PC-9 (cell line): ENCODE measurements around the gene PCSK9.

Experiments used
- EZH2 ChIP-seq: fragments of 200-600 bp; sonication (generic); IDR thresholded peaks from 2 replicates; pipeline ENCODE4 v1.8.0; 2017; ENCODE audit warnings: antibody characterized with exemption, low read depth
- TF ChIP-seq, protein P1 (sequence below): fragments of 200-600 bp; sonication (generic); conservative IDR thresholded peaks from 2 replicates; pipeline ENCODE4 v1.6.1; 2017; ENCODE audit warnings: mixed run types, antibody characterized with exemption, mild to moderate bottlenecking, moderate library complexity

DNA sequence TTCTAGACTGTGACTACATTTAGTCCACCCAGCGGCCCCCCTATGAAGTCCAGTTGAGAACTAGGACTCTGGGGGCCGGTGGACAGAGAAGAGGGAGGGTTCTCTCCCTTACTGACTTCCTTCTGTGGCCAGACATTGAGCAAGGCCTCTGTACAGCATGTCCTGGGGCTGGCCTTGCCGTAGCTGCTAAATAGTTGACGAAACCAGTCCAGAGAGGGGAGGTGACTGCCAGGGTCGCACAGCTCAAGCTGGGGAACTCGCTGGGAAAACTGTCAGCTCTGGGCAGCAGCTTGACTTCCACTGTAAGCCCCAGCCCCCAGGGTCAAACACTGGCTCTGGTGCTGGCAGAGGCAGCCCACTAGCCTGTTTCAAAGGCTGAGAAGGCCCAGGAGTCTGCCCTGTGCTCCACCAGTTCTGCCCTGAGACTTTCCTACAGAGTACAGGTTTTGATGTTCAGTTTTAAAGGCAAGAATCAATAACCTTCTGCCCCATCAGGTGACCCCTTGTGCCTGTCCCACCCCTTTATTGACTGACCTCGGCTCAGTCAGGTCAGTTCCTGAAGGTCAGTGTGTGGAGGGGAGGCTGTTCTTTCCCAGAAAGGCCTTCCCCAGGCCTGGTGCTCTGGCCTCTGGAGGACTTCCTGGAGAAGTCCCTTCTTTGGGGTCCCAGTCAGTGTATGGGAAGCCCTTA, 14.1 kb downstream of the PCSK9 start:
- TF ChIP-seq, protein P1, sequence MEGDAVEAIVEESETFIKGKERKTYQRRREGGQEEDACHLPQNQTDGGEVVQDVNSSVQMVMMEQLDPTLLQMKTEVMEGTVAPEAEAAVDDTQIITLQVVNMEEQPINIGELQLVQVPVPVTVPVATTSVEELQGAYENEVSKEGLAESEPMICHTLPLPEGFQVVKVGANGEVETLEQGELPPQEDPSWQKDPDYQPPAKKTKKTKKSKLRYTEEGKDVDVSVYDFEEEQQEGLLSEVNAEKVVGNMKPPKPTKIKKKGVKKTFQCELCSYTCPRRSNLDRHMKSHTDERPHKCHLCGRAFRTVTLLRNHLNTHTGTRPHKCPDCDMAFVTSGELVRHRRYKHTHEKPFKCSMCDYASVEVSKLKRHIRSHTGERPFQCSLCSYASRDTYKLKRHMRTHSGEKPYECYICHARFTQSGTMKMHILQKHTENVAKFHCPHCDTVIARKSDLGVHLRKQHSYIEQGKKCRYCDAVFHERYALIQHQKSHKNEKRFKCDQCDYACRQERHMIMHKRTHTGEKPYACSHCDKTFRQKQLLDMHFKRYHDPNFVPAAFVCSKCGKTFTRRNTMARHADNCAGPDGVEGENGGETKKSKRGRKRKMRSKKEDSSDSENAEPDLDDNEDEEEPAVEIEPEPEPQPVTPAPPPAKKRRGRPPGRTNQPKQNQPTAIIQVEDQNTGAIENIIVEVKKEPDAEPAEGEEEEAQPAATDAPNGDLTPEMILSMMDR = no peak
- TF ChIP-seq EZH2 = no peak
